ENCODE data around the gene EXOC4.
"Not testable (repeated sequence)": the region's sequence is repeated elsewhere in the genome, so short reads cannot be mapped to it uniquely, and the experiment has no call there.

The EXOC4 gene

DNA sequence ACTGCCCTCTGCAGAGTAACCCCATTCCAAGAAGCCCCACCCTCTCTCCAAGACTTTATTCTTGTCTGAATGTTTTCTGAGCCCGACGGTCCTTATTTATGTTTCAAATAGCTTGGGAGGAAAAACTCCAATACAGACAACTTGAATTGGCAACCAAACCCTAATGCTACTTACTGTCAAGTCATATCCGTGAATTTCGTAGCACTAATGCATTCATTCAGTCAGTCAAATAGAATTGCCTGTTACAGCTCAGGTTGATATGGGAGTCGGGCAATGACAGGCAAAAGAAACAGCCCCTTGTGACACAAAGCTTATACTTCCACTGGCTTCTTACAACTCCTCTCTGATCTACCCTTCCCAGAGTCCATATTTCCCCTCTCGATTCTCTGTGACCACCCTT lies 815.8 kb downstream of the EXOC4 start:
- no peak for DNase-seq

DNA sequence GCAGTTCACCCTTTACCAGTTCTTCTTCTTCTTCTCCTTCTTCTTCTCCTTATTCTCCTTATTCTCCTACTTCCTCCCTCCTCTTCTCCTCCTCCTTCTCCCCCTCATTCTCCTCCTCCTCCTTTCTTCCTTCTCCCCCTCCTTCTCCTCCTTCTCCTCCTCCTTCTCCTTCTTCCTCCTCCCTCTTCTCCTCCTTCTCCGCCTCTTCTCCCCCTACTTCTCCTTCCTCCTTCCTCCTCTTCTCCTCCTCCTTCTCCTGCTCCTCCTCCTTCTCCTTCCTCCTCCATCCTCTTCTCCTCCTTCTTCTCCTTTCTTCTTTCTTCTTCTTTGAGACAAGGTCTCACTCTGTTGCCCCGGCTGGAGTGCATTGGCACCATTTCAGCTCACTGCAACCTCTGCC lies 816.3 kb downstream of the EXOC4 start:
- DNase-seq = no peak

DNA sequence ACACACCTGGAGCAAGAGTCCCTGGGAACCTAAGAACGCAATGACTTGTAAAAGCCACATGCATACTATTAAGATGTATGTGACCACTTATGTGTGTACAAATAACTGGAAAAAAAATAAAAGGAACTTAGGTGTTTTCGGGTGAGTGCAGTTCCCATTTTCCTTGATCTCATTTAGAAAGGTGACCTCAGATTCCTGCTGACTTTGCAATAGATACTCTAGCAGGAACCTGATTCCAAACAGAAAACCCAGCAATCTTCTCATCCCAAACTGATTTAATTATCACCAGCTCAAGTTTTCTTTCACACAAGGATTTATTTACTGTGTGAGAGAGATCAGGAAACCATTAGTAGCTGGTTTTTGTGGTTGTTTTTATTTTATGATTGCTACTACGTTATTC lies 817.8 kb downstream of the EXOC4 start:
- no peak for DNase-seq

DNA sequence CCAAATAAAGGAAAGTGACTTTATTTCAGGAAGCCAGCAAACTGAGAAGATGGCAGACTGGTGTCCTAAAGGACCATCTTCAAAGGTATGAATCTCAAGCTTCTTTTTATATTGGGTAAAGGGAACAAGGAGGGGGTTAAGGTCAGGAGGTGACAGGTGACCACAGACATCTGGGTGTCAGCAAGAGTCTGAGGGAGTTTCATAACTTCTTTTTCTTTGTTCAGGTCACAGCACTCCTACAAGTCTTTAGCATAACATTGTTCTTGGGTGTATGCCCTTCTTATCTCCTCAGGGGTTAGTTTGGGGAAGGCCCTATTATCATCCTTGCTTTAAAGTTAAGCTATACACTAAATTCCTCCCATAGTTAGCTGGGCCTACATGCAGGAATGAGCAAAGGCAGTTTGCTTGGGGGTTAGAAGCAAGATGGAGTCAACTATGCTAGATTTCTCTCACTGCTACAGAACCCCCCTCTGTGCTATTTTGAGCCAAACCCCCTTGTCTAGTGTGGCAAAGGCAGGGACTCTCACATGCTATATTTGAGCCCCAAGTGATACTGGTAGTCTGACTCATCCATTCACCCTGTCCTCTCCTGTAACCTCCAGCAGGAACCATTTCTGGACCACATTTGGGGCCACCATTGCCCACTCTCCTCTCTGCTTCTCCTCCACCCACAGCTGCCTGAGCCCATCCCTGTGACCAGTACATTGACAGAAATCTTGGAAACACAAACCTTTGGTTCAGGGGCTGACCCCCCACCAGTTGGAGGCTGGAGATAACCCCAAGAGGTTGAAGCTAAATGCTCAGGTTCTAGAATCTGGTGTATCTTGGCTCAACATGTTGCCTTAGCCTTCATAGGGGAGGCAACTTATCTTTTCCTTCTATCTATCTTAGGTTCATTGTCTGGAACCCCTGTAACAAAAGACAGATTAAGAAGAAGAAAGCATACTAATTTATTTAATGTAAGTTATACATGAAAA lies 818.8 kb downstream of the EXOC4 start:
- DNase-seq = no peak

DNA sequence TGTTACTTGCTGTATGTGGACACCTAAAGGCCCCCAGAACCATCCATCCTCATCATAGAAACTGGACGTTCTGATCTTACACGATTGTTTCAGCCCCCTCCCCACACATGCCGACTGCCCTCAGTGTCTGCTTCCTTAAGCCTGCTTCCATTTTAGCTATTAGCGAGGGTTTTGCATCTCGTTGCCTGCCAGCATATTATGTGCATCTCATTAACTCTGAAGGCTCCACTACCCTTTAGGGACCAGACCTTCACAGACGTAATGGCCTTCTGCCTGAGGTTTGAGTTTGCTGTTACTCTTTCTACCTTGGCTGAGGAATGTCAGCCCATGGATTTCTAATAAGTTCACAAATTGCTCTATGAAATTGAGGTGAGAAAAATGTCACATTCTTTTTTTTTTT lies 820.4 kb downstream of the EXOC4 start:
- no peak for DNase-seq

DNA sequence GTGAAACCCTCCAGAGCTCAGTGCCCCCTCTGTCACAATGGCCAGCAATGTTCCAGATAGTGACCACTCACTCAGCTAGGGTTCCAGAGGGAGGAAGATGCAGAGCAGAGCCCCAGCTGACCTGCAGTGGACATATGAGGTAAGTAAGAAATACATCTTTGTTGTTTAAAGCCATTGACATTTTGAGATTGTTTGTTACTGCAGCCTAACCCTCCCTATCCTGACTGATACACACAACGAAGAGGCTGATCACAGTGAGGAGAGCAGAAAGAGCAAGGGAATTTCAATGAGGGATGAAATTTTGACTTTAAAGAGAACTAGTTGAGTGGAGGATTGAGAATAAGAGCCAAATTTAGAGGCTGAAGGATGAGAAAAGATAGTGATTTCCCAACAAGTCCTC lies 822.9 kb downstream of the EXOC4 start:
- DNase-seq = no peak

DNA sequence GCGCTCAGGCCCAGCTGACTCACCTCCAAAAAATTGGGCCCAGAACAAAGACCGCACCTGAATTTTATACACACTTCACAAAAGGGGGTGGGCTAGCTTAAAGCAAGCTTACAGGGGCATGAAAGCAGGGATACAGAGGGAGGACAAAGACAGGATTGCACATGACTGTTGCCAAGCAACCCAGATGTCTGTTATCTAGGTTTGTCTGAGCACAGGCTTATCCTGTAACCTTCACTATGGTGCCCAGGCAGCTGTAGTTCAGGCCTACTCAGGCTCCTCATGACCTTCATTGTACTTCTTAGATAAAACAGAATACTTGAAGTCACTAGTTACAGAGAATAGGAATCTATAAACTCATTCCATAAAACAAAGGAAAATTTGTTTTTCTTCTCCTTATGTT lies 824.7 kb downstream of the EXOC4 start:
- DNase-seq = not testable (repeated sequence)

DNA sequence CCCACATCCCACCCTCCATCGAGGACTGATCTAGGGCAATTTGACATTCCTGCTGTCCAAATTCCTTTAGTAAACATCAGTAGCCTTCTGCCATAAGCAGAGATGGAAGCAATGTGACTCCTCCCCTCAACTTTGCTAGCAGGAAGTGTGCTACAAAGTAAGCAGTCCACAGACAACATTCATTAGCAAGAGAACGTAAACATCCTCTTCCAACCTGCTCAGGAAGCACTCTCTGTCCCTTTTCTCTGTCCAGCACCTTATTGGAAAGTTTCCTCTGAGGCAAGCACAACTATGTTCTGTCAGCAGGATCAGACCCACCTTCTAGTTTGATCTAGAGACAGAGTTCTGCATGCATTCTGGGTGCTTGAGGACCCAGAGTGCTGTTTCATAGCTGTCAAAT lies 826.1 kb downstream of the EXOC4 start:
- no peak for DNase-seq

DNA sequence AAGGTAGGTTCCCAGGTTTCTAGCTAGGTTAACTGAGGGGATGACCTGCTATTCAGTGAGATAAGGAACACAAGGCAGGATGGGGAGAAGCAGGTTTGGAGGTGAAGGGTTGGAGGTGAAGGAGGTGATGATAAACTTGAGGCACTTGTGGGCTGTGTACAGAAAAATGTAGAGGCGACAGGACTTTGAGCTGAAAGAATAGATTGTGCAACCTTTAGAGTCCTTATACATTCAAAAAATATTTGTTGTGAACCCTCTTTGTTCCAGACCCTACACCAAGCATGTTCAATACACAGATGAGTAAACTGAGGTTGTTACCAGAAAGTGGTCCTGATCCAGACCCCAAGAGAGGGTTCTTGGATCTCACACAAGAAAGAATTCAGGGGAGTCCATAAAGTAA lies 828.8 kb downstream of the EXOC4 start:
- no peak for DNase-seq

DNA sequence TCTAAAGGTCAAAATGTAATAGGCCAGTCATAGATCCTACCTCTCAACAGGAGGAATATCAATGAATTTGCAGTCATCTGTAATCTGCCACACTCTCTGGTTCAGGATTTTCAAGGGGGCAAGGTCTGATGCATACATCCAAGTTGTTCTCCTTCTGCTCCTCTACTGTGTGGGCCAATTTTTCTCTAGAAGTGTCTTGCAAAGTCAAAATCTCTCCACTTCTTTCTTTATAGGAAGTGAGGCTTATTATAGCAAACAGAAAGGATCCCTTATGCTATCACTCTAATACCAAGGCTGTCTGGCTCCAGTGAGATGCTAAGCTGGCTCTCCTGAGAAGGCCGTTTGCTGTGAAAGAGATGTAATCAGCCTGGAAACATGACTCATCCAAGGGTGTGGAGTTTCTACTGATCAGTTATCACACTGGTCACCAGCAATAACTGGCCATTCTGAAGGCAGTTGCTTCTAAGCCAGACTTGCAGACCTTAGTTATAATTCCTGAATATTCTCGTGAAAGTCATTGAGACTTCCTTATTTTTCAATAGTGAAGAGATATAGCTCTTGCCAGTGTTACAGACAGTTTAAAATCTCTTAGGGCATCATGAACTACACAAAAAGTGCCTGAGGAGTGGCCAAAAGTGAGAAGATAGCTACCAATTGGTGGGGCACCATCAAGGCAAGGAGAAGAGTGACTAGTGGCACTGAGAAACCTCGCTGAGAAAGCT lies 831.0 kb downstream of the EXOC4 start:
- DNase-seq = no peak

DNA sequence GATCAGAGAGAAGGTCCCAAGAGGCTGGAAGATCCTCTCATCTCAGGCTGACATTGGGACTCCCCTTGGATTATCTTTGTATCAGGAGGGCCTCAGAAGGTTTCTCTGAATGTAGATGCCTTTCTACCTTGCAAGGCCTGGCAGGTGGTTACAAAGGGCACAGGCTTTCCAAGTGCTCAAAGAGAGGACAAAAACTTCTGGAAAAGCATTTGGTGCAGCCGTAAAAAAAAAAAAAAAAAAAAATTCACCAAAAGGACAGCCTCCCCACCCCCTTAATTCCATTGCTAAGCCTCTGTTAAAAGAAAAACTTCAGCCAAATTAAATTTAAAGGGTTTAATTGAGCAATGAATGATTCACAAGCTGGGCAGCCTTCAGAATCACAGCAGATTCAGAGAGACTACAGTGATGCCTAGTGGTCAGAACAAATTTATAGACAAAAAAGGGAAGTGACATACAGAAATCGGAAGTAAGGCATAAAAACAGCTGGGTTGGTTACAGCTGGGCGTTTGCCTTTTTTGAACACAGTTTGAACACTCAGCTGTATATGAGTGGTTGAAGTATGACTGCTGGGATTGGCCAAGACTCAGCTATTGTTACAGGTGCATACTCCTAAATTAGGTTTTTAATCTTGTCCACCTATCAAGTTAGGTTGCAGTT lies 831.7 kb downstream of the EXOC4 start:
- no peak for DNase-seq

DNA sequence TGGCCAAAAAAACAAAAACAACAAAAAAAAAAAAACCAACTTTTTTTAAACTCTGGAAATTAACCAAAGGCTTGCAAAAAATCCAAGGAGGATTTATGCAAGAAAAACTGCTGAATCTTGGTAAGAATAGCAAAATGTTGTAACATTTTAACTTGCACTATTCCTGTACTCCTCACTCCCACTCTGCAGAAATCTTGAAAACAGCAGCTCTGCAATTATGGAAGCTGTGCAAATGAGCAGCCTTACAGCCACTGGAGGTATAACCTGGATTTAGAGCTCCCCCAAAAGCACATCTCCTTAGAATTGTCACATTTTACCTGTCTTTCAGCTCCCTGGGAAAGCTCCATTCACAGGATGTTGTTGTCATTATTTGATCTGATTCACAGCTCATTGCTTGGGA lies 832.4 kb downstream of the EXOC4 start:
- DNase-seq = no peak

DNA sequence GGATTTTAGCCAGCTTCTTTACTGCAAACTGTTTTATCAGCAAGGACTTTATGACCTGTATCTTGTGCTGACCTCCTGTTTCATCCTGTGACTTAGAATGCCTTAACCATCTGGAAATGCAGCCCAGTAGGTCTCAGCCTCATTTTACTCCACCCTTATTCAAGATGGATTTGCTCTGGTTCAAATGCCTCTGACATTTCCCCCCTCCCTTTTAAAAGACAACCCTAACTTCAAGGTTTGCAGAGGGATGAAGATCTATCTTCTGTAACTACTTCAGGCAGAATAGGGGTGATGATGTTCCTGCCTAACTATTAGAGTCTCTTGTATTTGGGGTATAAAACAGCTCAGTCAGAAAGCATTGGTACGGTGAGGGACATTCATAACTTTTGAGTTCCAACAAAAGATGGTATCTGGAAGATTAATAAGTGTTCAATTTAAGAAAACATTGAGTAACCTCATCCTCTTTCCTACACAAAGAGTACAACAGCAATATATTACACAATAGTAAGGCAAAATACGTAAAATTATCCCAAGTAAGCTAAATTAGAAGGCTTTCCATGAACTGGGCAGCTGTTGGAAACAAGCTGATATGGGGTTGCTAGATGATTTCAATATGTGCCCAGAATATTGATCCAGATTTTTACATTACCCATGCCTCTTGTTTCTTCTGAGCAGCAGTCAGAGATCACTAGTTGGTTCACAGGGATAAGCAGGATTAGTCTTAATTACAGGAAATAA lies 834.3 kb downstream of the EXOC4 start:
- DNase-seq = no peak

DNA sequence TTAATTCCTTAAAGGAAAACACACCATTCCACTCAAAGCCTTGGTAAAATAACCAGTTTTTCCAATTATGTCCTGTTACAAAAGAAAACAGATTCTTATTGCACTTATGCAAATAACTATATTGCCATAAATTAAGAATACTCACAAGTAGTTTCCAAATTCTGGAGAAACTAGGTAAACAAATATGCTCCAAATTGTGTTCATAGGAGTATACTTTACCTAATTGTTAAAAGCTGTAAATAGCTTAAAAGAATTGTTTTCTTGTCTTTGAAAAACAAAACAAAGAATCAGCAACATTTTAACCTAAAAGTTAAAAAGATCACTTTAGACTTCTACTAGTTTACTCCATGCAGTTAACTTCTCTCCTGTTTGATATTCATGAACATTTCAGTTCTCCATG lies 835.3 kb downstream of the EXOC4 start:
- no peak for DNase-seq

DNA sequence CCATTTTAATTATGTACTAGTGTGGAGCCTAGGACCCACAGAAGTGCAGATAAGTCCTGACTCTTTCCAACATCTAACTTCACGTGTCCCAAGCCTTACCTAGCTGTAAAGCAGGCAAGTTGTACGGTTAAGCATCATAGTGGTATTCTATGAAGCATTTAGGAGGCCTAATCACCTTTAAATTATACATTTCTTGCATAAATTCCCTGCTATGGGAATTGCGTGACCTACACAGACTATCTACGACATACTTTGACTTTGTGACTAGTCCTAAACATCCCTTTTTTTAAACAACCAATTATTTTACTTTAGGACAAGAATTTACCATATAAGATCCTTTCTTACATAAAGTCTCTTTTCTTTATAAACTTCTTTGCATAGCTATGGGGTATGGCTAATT lies 836.6 kb downstream of the EXOC4 start:
- no peak for DNase-seq

DNA sequence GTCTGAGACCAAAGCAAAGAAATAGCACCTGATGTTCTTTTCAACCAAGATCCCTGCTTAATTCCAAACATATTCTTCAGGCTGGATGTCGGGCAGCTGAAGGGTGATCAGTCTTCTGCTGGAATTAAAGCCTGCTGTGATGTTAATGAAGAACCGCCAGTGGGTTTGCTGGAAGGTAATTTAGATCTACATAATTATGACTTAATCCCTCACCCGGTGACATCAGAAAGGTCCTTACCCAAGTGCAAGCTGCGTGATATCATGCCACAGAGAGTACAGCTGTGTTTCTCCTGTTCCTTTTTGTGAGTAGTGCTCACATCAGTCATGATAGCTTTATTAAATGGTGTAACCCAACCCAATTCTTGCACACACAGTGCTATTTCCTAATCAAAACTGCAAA lies 845.2 kb downstream of the EXOC4 start:
- no peak for DNase-seq

DNA sequence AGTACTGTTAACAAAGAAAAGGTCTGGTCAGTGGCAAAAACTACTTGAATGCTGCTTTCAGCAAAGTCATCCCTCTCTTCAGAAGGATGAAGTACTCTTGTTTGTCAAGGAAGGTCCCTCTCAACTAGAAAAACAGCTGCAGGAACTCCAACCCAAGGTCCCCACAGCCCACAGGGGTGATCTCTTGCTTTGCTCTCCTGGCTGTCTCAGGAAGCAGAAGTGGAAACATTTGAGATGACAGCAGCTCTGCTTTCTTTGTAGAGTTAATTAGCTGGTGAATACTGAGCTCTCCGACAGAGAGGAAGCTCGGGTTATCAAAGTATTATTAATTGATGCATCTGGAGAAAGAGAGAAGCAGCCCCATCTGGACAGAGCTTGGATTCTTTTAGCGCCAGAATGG lies 848.8 kb downstream of the EXOC4 start:
- DNase-seq = no peak

DNA sequence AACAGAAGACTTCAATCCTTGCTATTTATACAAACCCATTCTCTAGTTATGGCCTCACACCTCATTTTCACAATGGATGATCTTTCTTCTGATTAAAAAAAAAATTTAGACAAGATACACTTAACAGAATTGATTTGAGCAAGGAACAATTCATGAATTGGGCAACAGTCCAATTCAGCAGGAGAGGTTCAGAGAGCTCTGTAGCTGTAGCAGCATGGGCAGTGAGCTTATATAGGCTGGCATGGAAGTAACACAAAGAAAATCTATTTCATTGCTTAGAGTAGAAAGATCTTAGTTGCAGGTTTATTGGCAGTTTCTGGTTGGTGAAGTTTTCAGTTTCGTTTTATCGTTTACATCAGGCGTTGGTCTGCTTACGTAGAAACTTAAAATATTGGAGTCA lies 851.3 kb downstream of the EXOC4 start:
- DNase-seq = no peak

DNA sequence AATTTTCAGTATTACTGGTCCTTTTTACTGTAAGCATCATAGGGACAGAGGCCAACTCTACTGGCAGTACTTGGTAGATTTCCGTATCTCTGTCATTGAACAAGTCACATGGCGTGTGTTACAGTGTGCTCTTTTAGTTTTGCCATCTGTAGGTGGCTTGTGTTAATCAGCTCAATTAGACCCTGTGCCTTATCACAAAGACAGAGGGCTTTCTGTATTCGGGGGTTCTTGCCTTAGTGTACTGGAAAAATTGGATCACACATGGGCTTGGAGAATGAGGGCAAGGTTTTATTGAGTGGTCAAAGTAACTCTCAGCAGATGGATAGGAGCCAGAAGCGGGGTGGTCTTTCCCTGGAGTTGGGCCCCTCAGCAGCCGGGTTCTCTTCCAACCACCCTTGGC lies 853.0 kb downstream of the EXOC4 start:
- DNase-seq = no peak

DNA sequence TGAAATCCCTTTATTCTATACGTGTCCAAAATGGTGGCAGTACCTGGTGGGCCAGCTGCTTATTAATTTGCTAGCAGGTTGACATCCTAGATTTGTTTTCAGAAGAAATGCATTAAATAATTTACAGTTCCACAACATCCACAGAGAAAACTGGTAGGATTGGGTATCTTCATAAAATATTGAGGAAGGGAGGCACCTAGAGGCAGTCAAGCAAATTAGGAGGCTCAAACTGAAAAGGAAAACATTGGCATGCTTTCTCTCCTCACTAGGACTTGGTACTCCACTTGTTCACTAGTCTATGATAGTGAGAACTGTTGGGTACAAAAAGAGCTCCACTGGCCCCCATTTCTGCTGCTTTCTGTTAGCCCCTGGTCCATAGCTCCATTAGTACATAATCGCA lies 855.9 kb downstream of the EXOC4 start:
- no peak for DNase-seq

DNA sequence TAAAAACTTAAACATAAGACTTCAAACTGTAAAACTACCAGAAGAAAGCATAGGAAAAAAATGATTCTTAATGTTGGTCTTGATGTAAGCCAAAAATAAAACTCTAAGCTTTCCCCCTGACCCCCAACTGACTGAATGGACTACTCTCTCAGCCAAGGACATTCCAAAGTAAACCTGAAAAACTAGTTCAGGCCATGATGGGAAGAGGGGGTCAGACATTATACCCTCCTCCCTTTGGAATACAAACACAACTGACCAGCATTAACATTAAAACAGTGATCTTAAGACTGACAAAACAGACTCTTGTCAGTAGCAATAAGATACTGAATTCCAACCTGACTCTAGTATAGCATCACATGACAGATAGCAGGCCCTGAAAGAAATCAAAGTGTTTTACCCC lies 860.8 kb downstream of the EXOC4 start:
- DNase-seq = no peak

DNA sequence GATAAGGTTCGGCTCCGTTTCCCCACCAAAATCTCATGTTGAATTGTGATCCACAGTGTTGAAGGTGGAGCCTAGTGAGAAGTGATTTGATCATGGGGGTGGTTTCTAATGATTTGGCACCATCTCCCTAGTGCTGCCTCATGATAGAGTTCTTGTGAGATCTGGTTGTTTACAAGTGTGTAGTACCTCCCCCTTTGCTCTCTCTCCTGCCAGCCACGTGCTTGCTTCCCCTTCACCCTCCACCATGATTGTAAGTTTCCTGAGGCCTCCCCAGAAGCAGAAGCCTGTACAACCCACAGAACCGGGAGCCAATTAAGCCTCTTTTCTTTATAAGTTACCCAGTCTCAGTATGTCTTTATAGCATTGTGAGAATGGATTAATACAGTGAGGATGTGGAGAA lies 862.1 kb downstream of the EXOC4 start:
- no peak for DNase-seq

Measured in activated CD4-positive, alpha-beta T cell treated with anti-CD3 and anti-CD28 coated beads, Interleukin-2, amount 50 U/mL, for 16 hours (primary cell).